MM.1S (cell line): ENCODE results near the gene IL17C.
A peak's percentile ranks its signal among the peaks of the same experiment; 100 is the strongest.

Experiments
- CTCF ChIP-seq: fragments of 300-600 bp; sonication (generic); IDR thresholded peaks from 2 replicates; pipeline ENCODE4 v1.5.1; 2016; ENCODE audit warnings: antibody characterized with exemption, low read length, mixed read lengths
- EZH2 ChIP-seq: fragments of 300-600 bp; sonication (generic); optimal IDR thresholded peaks from 2 replicates; pipeline ENCODE3; 2017; ENCODE audit warnings: low read depth, mild to moderate bottlenecking, antibody characterized with exemption, low read length, mixed read lengths
- EZH2phosphoT487 ChIP-seq: fragments of 300-600 bp; sonication (generic); IDR thresholded peaks from 2 replicates; pipeline ENCODE4 v1.6.1; 2018; ENCODE audit warnings: antibody characterized with exemption, low read length

GRCh38 chr16:88662843-88663606, 24.7 kb downstream of the IL17C start, which contains the start of gene MVD:
- TF ChIP-seq CTCF (peak; percentile 2; the same call in 1 of the 2 replicates), EZH2phosphoT487 (no peak), EZH2 (no peak)
